IPS-NIHi7 (cell line): Measurements from ENCODE around the gene WDFY4.
A peak's percentile ranks its signal among the peaks of the same experiment; 100 is the strongest.

Experiments
- DNase-seq: peaks from one replicate; pipeline ENCODE4 v3.0.0; 2012; ENCODE audit warnings: mixed read lengths; ENCODE audit errors: extremely low spot score

Gene WDFY4

GRCh38 chr10:48944171-48944570, 259.5 kb downstream of the WDFY4 start:
- no peak for DNase-seq

GRCh38 chr10:48945441-48946130, 260.9 kb downstream of the WDFY4 start:
- no peak for DNase-seq

DNA sequence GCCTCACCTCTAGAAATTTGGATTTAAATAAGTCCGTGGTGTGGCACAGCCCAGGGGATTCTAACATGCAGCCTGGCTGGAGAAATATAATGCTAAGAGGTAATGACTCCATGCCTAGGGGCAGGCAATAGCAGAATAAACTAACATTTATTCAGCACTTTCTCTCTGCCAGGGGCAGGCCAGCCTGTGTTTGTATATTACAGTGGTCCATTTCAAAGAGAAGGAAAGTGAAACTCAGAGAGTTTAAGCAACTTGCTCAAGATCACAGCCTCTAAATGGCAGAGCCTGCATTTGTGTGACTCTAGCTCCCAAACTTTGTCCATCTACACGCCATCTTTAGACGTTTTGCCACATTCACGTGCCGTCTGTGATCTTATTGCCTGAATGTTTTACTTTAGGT, 261.7 kb downstream of the WDFY4 start:
- no peak for DNase-seq

- DNase-seq = no peak
Measured at GRCh38 chr10:48946891-48947500, 262.3 kb downstream of the WDFY4 start.

DNA sequence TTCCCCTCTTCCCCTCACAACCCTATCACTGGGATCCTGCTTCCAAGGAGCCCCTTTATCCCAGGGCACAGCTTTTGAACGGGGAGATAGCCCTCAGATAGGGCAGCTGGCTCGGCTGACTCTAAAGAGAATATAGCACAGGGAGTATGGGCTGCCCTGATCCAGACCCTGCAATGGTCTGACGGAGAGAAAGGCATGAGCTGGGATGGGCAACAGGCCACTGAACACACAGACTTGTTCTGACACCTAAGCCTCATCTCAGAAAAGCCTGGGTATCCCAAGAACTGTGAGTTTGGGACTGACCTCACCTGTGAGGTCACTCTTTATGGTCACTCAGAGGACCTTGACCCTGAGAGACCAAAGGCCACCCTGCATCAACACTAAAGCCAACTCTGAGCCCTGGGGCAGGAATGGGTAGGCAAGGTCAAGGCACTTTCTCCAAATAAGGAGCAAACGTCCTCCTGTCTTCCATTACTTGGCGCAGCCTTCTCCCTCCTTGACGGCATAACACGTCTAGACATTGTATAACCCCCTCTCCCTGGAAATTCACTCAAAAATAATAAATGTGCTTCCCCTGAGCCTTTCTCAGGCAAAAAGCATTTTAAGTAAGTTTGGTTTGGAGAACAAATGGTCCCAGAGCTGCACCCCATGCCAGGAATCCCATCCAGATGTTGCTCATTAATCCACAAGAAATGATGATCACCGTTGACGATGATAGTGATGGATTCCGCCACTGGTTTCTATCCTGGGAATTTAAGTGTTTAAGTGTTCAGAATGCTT, 263.2 kb downstream of the WDFY4 start:
- no peak for DNase-seq

DNA sequence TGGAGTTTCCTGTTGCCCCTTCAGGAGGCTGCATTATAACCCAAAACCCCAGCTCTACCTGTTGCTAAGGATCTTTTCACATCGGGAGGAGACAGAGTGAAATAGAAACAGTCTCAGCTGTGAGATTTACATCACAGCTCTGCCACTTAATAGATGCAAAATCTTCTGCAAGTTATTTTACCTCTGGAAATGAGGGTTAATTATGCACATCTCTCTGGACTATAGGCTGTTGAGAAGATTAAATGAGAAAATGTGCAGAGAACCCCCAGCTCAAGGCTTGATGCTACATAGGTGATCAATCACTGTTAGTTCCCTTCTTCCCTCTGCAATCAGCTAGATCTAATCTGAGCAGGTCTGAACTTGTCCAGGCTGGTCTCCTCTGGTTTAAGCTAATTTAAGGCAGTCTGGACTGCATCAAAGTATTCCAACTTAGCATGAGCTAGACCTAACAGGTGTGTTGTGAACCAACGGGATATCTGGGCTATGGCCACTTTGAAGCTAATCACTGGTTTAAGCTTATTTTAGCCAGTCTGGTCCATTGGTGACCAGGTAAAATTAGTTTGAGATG, 263.9 kb downstream of the WDFY4 start:
- no peak for DNase-seq

GRCh38 chr10:48951707-48952106, 267.0 kb downstream of the WDFY4 start:
- DNase-seq = no peak

DNA sequence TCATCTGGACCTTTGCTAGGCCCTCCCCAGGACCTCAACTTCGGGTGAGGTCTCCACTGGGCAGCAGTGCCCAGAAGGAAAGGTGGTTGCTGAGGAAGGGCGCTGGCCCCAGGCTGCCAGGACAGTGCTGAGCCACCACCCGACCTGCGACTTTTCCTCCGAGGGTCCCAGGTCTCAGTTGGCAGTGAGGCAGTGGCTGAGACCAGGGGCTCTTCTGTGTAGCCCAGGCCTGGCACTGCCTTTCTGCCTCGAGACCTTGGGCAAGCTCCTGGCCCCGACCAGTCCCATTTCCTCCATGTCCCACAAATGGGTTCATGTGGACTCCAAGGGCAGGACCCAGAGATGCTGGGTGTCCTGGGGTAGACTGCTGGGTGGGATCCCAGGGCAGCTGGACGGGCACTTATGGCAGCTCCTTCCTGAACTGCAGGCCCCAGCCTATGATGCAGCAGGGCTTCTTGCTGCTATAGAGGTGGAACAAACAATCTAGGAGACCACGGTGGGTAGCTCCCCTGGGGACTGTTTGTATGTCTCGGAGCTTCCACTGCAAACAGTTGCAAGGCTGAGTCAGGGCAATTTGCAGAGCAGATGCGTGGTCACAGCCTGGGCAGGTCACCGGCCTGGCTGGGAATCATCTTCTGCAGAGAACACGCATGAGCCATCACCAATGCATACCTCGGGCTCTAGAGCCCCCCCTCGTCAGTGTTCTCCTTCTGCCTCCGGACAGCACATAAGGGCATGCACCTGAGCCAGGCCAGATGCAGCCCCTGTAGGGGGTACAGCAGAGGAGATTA, 272.9 kb downstream of the WDFY4 start:
- DNase-seq = no peak

DNA sequence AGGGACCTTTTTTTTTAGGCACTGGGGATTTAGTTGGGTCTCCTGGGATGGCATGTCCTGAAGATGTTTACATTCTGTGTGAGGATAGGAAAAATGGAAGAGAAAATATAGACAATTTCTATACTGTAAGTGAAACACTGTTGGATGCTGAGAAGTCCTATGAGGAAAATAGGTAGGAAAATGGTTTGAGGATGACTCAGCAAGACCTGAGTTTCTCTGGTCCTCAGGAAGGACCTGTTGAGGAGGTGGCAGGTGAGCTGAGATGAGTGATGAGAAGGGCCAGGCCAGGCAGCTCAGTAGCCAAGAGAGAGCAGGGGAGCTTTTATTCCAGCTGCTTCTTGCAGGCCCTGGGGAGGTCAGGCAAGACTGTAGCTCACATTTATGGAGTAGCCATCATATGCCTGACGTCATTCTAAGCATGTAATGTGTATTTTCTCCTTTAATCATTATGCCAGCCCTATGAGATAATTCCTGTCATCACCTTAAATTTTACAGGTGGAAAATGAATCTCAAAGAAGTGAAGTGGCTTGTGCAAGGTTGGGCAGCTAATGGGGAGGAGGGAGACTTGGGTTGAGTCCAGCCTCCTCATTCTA, 274.0 kb downstream of the WDFY4 start:
- no peak for DNase-seq

- DNase-seq = no peak
Measured at GRCh38 chr10:48964038-48964437, 279.4 kb downstream of the WDFY4 start.

GRCh38 chr10:48965460-48965859, 280.8 kb downstream of the WDFY4 start:
- DNase-seq = no peak

GRCh38 chr10:48968036-48968435, 283.4 kb downstream of the WDFY4 start:
- DNase-seq = no peak

- no peak for DNase-seq
Measured at GRCh38 chr10:48970046-48970445, 285.4 kb downstream of the WDFY4 start.

GRCh38 chr10:48970654-48971053, 286.0 kb downstream of the WDFY4 start:
- DNase-seq = no peak

- no peak for DNase-seq
Measured at GRCh38 chr10:48973065-48973464, 288.4 kb downstream of the WDFY4 start.

DNA sequence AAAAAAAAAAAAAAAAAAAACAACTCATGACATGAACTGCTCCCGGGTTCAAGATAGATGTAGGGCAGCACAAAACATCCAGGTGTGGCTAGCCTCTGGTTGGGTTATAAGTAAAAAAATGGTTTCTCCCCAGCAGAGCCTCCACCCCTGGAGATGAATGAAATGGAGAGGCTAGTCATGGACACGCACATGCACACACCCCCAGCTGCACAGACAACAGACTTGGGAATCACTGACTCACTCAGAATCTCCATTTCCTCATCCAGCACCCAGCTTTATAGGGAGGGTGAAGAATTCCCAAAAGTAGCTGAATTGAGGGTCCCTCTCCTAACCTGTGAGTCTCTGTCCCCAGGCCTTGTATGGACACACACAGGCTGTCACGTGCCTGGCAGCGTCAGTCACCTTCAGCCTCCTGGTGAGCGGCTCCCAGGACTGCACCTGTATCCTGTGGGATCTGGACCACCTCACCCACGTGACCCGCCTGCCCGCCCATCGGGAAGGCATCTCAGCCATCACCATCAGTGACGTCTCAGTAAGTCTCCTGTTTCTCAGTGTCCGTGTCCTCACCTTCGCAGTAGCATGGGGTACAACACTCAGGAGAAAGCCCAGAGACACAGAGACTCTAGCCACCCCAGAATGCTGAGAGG, 290.0 kb downstream of the WDFY4 start:
- DNase-seq = no peak

DNA sequence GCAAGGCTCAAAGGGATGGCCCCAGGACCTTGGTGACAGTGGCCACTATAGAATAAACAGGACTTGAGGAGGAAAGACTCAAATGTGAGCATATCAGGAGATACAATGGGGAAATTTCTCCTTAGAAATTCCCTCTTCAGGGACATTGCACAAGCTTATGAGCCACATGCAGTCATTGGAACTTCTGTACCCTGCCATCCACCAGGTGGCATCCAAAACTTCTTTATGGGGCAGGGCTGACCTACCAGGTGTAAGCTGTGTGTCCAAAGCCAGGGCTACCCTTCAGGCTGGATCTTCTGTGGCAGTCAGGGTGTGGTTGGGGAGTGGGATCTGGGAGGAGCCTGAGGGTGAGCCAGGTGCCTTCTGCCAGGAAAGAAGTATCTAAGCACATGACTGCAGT, 291.5 kb downstream of the WDFY4 start:
- DNase-seq = peak; percentile 30

- no peak for DNase-seq
Measured at GRCh38 chr10:48978318-48978717, 293.6 kb downstream of the WDFY4 start.

DNA sequence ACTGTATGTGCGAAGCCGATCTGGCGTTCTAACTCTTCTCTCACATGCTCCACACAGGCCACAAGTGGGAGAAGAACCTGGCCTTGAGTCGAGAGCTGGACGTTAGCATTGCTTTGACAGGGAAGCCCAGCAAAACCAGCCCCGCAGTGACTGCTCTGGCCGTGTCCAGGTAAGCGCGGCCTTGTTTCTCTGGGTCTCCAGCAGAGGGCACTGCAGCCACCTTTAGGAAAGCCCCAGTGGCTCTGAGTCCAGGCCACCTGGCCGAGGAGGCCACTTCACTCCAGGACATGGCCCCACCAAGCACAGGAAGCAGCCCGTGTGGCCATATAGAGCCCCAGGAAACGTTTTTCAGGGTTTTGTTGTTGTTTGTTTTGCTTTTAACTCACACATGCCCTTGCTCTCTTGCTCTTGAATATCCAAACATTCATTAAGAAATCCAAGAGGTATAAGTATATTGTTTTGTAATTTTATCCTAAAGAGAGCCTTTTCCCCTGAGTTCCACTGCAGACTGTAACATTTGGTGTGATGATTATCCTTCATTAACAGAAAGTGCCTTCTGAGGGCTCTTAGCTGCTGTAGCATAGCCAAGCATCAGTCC, 296.7 kb downstream of the WDFY4 start:
- peak; percentile 92 for DNase-seq

- DNase-seq = no peak
Measured at GRCh38 chr10:48982584-48982983, 297.9 kb downstream of the WDFY4 start.
